ENCODE results near the gene CPA3. TPM values are rescaled to one million over a fixed set of nuclear protein-coding genes. Genes with fewer than 3 reads are reported as not detected.

Gene CPA3
- total RNA-seq, 1 donor from 2014 or later = not detected

DNA sequence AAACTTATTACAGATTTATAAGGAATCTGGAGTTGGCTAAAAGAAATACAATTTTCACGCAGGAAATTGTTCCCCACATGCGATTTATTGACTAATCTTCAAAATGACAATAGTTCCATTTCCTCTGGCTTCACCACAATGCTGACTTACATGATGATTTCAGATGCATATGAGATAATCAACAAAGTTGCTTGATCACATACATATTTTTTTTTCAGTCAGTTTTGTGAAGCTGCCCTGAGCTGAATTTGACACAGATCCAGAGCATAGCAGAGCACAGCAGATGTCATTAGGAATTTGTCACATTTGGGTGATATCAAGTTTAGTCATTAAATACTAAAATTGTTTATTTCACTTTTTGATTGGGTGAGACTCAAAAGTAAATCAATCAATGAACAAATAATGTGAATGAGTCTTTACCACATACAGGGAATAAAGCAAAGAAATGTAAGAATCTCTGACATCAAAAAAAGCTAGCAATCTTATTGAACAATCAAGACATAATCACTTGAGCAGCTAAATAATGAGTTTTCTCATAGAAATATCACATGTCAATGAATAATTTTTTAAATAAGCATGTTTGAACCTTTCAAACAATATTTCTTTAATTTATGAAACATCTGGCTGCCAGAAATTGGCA lies 19.2 kb upstream of the CPA3 start:
- no peaks in the 10 kb centered on the region for H3K9me3 Mint-ChIP-seq
- no peak for DNase-seq
- intact Hi-C loops (cut with micrococcal nuclease) = no loop called here
- H3K4me3 Mint-ChIP-seq = no peak overlapping the region
- peaks cover 2% of the 10 kb centered on the region for H3K27me3 Mint-ChIP-seq
- H3K27ac Mint-ChIP-seq = no peak overlapping the region
- H3K36me3 Mint-ChIP-seq (ENCODE audit: low read depth) = no peaks in the 10 kb centered on the region
- no peaks in the 10 kb centered on the region for H3K4me1 Mint-ChIP-seq

GRCh38 chr3:148847351-148847750 lies 17.7 kb upstream of the CPA3 start:
- Mint-ChIP-seq H3K4me1 (no peaks in the 10 kb centered on the region), H3K4me3 (no peak overlapping the region), H3K27ac (no peak overlapping the region), H3K36me3 (ENCODE audit: low read depth) (no peaks in the 10 kb centered on the region), H3K9me3 (no peaks in the 10 kb centered on the region), H3K27me3 (peaks cover 2% of the 10 kb centered on the region)
- DNase-seq = no peak
- intact Hi-C loops (cut with micrococcal nuclease) = no loop called here

- Mint-ChIP-seq H3K4me1 (no peaks in the 10 kb centered on the region), H3K27ac (no peak overlapping the region), H3K4me3 (no peak overlapping the region), H3K27me3 (peaks cover 2% of the 10 kb centered on the region), H3K36me3 (ENCODE audit: low read depth) (no peaks in the 10 kb centered on the region), H3K9me3 (no peaks in the 10 kb centered on the region)
- no peak for DNase-seq
- intact Hi-C loops (cut with micrococcal nuclease) = no loop called here
Observed at GRCh38 chr3:148848410-148848809, 16.7 kb upstream of the CPA3 start.

DNA sequence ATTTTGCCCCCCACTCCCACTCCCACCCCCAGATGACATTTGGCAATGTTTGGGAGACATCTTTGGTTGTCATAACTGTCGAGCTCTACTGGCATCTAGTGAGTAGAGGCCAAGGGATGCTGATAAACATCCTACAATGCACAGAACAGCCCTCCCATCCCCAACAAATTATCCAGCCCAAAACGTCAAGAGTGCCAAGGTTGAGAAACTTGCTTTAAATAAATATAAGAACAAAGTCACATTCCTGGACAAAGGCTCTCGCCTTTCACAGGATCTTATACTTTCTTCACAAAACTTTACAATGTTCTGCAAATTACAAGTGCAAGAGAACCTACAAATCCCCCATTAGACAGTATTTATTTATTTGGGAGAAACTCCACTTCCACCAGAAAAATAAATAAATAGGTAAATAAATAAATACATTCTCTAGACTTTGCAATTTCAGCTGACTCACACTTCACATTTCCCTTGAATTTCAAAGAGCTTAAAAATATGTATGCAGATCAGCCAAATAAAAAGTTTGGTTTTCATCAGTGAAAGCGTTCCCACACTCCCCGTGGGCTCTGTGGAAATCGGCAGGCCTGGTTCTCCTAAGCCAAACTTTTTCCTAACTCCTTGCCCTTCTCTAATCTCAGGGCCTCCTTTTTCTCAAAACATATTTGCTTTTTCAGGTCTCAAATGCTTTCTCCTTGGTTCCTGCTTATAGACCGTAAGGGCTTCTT lies 12.7 kb upstream of the CPA3 start:
- Mint-ChIP-seq H3K9me3 (no peaks in the 10 kb centered on the region), H3K27me3 (peaks cover 7% of the 10 kb centered on the region), H3K27ac (no peak overlapping the region), H3K4me3 (no peak overlapping the region), H3K36me3 (ENCODE audit: low read depth) (no peaks in the 10 kb centered on the region), H3K4me1 (no peaks in the 10 kb centered on the region)
- intact Hi-C loops (cut with micrococcal nuclease) = no loop called here
- no peak for DNase-seq

DNA sequence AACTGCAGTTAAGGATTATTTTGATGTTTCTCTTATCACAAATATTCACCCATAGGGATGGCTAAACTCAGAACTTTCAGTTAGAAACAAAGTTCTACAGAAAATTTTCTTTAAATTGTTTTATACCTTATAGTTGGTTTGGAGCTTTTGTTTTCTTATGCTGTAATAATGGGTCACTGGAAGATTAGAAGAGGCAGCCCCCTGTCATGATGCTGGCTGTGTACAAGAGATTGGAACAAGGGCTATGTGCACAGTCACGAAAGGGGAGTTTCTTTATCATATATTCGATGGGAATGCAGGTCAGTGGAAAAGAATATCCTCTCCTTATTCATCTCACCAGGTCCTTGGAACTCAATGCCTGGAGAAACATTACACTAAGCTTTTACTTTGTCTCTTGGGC lies 12.0 kb upstream of the CPA3 start:
- Mint-ChIP-seq H3K4me3 (no peak overlapping the region), H3K27me3 (peaks cover 7% of the 10 kb centered on the region), H3K9me3 (no peaks in the 10 kb centered on the region), H3K4me1 (no peaks in the 10 kb centered on the region), H3K27ac (no peak overlapping the region), H3K36me3 (ENCODE audit: low read depth) (no peaks in the 10 kb centered on the region)
- no peak for DNase-seq
- intact Hi-C loops (cut with micrococcal nuclease) = no loop called here

- H3K36me3 Mint-ChIP-seq (ENCODE audit: low read depth) = no peaks in the 10 kb centered on the region
- DNase-seq = no peak
- H3K4me3 Mint-ChIP-seq = no peak overlapping the region
- H3K27me3 Mint-ChIP-seq = peaks cover 7% of the 10 kb centered on the region
- no peak overlapping the region for H3K27ac Mint-ChIP-seq
- intact Hi-C loops (cut with micrococcal nuclease) = no loop called here
- no peaks in the 10 kb centered on the region for H3K4me1 Mint-ChIP-seq
- no peaks in the 10 kb centered on the region for H3K9me3 Mint-ChIP-seq
Observed at GRCh38 chr3:148854061-148854460, 11.0 kb upstream of the CPA3 start.

DNA sequence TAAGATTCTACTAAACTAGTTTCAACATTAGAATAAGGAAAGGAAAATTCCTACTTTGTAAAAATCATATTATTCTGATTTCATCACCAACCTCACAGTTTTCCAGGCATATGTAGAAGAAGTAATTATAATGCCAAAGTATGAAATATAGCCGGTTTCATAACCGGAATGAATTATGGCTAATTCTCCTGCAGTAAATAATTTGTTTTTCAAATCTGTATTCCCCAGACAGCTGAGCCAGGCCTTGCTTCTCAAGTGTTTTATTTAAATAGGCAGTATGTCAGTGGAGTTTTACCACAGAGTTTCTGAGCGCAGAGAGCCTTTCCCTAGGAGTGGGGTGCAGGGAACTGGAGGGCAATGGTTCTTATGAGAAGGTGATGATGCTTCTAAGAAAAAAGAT lies 8.7 kb upstream of the CPA3 start:
- H3K4me3 Mint-ChIP-seq = no peak overlapping the region
- no peaks in the 10 kb centered on the region for H3K36me3 Mint-ChIP-seq (ENCODE audit: low read depth)
- intact Hi-C loops (cut with micrococcal nuclease) = no loop called here
- no peaks in the 10 kb centered on the region for H3K9me3 Mint-ChIP-seq
- H3K27me3 Mint-ChIP-seq = peaks cover 7% of the 10 kb centered on the region
- no peak overlapping the region for H3K27ac Mint-ChIP-seq
- H3K4me1 Mint-ChIP-seq = no peaks in the 10 kb centered on the region
- no peak for DNase-seq

- Mint-ChIP-seq H3K4me1 (no peaks in the 10 kb centered on the region), H3K4me3 (no peak overlapping the region), H3K27me3 (peaks cover 7% of the 10 kb centered on the region), H3K9me3 (no peaks in the 10 kb centered on the region), H3K36me3 (ENCODE audit: low read depth) (no peaks in the 10 kb centered on the region), H3K27ac (no peak overlapping the region)
- intact Hi-C loops (cut with micrococcal nuclease) = no loop called here
- DNase-seq = no peak
Observed at GRCh38 chr3:148857316-148857715, 7.8 kb upstream of the CPA3 start.

DNA sequence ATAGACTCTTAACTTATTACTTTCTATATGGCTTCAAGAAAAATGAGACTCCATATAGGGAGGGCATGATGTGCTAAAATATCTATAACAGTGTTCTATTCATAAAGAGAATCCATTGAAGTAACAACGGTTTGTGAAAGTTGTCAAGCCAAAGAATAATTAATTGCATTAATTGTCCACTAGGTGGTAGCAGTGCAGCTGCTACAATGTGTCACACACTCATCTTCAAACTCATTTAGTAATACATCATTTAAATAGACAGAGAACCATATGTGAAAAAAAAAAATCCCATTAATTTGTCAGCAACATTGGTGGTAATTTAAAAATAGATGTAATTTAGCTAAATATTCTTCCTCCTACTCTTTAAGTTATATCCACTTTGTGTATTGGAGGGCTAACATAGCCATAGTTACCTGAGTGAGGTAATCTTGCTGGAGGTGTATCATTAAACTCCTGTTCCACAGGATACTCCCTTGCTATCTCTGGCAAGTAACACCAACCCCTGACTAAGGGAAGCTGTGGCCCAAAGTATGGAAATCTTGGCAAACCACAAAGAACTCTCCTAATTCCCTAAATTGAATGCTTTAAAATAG lies 3.7 kb upstream of the CPA3 start:
- no peaks in the 10 kb centered on the region for H3K4me1 Mint-ChIP-seq
- no peak for DNase-seq
- H3K27ac Mint-ChIP-seq = no peak overlapping the region
- H3K9me3 Mint-ChIP-seq = no peaks in the 10 kb centered on the region
- no peaks in the 10 kb centered on the region for H3K36me3 Mint-ChIP-seq (ENCODE audit: low read depth)
- no peak overlapping the region for H3K4me3 Mint-ChIP-seq
- intact Hi-C loops (cut with micrococcal nuclease) = loop anchor here (1.0 to 5.0 kb wide), 3 partner anchors 82 to 416 kb away; no protein-coding TSS in a partner anchor
- peaks cover 15% of the 10 kb centered on the region for H3K27me3 Mint-ChIP-seq

GRCh38 chr3:148863297-148863696 lies 1.8 kb upstream of the CPA3 start:
- Mint-ChIP-seq H3K9me3 (no peaks in the 10 kb centered on the region), H3K36me3 (ENCODE audit: low read depth) (no peaks in the 10 kb centered on the region), H3K4me3 (no peak overlapping the region), H3K4me1 (no peaks in the 10 kb centered on the region), H3K27ac (no peak overlapping the region), H3K27me3 (peaks cover 18% of the 10 kb centered on the region)
- intact Hi-C loops (cut with micrococcal nuclease) = loop anchor here (5.0 kb wide), 1 partner anchor 414 kb away; no protein-coding TSS in a partner anchor
- DNase-seq = no peak

- no peak overlapping the region for H3K27ac Mint-ChIP-seq
- no peaks in the 10 kb centered on the region for H3K4me1 Mint-ChIP-seq
- no peak overlapping the region for H3K4me3 Mint-ChIP-seq
- H3K36me3 Mint-ChIP-seq (ENCODE audit: low read depth) = no peaks in the 10 kb centered on the region
- H3K27me3 Mint-ChIP-seq = peaks cover 18% of the 10 kb centered on the region
- intact Hi-C loops (cut with micrococcal nuclease) = loop anchor here (5.0 kb wide), 1 partner anchor 413 kb away; no protein-coding TSS in a partner anchor
- no peak for DNase-seq
- no peaks in the 10 kb centered on the region for H3K9me3 Mint-ChIP-seq
Observed at GRCh38 chr3:148863814-148864213, 1.3 kb upstream of the CPA3 start.

DNA sequence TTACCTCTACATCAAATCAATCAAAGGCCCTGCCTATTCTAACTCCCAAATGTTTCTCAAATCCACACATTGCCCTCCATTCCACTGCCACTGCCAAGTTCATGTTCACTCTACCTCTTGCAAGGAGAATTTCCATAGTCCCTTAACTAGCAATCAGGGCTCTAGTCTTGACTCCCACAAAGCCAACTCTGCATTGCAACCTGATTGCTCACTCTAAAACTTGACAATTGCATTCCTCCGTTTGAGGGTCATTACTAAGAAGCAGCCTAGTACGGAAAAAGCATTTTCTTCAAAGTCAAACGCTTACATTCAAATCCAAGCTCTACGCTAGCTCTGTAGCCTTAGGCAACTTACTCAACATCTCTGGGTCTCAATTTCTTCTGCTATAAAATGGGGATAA lies 1.2 kb downstream of the CPA3 start:
- intact Hi-C loops (cut with micrococcal nuclease) = no loop called here
- H3K27ac Mint-ChIP-seq = no peak overlapping the region
- H3K4me3 Mint-ChIP-seq = no peak overlapping the region
- H3K4me1 Mint-ChIP-seq = no peaks in the 10 kb centered on the region
- no peaks in the 10 kb centered on the region for H3K36me3 Mint-ChIP-seq (ENCODE audit: low read depth)
- no peaks in the 10 kb centered on the region for H3K9me3 Mint-ChIP-seq
- H3K27me3 Mint-ChIP-seq = peaks cover 19% of the 10 kb centered on the region
- DNase-seq = no peak

DNA sequence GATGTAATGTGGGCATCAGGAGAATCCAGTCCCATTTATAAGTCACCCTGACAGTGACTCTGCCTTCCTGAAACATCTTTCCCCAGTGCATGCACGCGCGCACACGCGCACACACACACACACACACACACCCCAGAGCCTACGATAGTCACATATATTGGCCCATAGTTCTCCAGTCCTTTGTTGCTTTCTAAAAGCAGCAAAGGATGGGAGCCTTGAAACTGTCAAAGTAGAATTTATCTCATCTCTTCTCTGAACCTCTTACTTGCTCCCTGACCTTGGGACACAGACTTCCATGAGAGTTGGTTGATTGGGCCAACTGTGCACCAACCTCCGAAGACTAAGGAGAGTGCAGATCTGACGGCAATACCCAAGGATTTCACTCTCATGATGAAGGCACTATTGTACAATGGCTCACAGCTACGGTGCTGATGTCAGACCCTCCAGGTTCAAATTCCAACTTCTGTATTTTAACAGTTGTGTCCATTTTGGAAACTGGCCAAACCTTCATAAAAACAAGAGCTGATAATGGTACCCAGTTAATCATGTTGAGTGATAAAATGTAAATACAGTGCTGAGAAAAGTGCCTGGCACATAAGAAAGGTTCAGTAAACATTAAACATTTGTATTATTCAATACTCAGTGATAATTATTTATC lies 8.3 kb downstream of the CPA3 start:
- Mint-ChIP-seq H3K4me3 (no peak overlapping the region), H3K27me3 (peaks cover 10% of the 10 kb centered on the region), H3K27ac (no peak overlapping the region), H3K4me1 (no peaks in the 10 kb centered on the region), H3K36me3 (ENCODE audit: low read depth) (no peaks in the 10 kb centered on the region), H3K9me3 (no peaks in the 10 kb centered on the region)
- intact Hi-C loops (cut with micrococcal nuclease) = no loop called here
- no peak for DNase-seq

GRCh38 chr3:148873977-148874376 lies 8.9 kb downstream of the CPA3 start:
- intact Hi-C loops (cut with micrococcal nuclease) = no loop called here

More at GRCh38 chr3:148873977-148874376, 8.9 kb downstream of the CPA3 start:
- no peaks in the 10 kb centered on the region for H3K9me3 Mint-ChIP-seq
- no peak overlapping the region for H3K27ac Mint-ChIP-seq
- H3K36me3 Mint-ChIP-seq (ENCODE audit: low read depth) = no peaks in the 10 kb centered on the region
- DNase-seq = no peak
- H3K4me1 Mint-ChIP-seq = no peaks in the 10 kb centered on the region
- no peak overlapping the region for H3K4me3 Mint-ChIP-seq
- H3K27me3 Mint-ChIP-seq = peaks cover 10% of the 10 kb centered on the region

Data from activated CD4-positive, alpha-beta T cell treated with anti-CD3 and anti-CD28 coated beads, Interleukin-2, amount 10 ng/mL, durations not matched to agents 24 days and 14 days (primary cell).